Measurements from ENCODE around the gene DNAH5.
A peak's percentile ranks its signal among the peaks of the same experiment; 100 is the strongest.

DNAH5 gene

GRCh38 chr5:13664377-13664776 lies 280.1 kb downstream of the DNAH5 start:
- TF ChIP-seq CTCF (IDR thresholded peaks at IDR 0.05; ENCODE audit: low read depth, low read length): no peak
- in situ Hi-C loops (cut with HindIII; ENCODE audit: low sequenced_read_pairs): no loop called here
- peak; percentile 90 for DNase-seq (ENCODE audit: low read depth, low spot score)
- no peak overlapping the region for H3K4me3 ChIP-seq (ENCODE audit: low read depth, low read length)

GRCh38 chr5:13662626-13663025 lies 281.9 kb downstream of the DNAH5 start:
- no peak for TF ChIP-seq CTCF (IDR thresholded peaks at IDR 0.05; ENCODE audit: low read depth, low read length)
- H3K4me3 ChIP-seq (ENCODE audit: low read depth, low read length): no peak overlapping the region
- in situ Hi-C loops (cut with HindIII; ENCODE audit: low sequenced_read_pairs): no loop called here
- no peak for DNase-seq (ENCODE audit: low read depth, low spot score)

GRCh38 chr5:13661272-13661671 lies 283.2 kb downstream of the DNAH5 start:
- no peak for TF ChIP-seq CTCF (IDR thresholded peaks at IDR 0.05; ENCODE audit: low read depth, low read length)
- no peak overlapping the region for H3K4me3 ChIP-seq (ENCODE audit: low read depth, low read length)
- in situ Hi-C loops (cut with HindIII; ENCODE audit: low sequenced_read_pairs): no loop called here
- no peak for DNase-seq (ENCODE audit: low read depth, low spot score)

GRCh38 chr5:13660072-13660471 lies 284.4 kb downstream of the DNAH5 start:
- DNase-seq (ENCODE audit: low read depth, low spot score): peak; percentile 41
- H3K4me3 ChIP-seq (ENCODE audit: low read depth, low read length): no peak overlapping the region
- in situ Hi-C loops (cut with HindIII; ENCODE audit: low sequenced_read_pairs): no loop called here
- TF ChIP-seq CTCF (IDR thresholded peaks at IDR 0.05; ENCODE audit: low read depth, low read length): peak; percentile 10

GRCh38 chr5:13659391-13659790 lies 285.1 kb downstream of the DNAH5 start:
- in situ Hi-C loops (cut with HindIII; ENCODE audit: low sequenced_read_pairs): no loop called here
- H3K4me3 ChIP-seq (ENCODE audit: low read depth, low read length): no peak overlapping the region
- DNase-seq (ENCODE audit: low read depth, low spot score): peak; percentile 32
- no peak for TF ChIP-seq CTCF (IDR thresholded peaks at IDR 0.05; ENCODE audit: low read depth, low read length)

- no peak for DNase-seq (ENCODE audit: low read depth, low spot score)
- H3K4me3 ChIP-seq (ENCODE audit: low read depth, low read length): no peak overlapping the region
- TF ChIP-seq CTCF (IDR thresholded peaks at IDR 0.05; ENCODE audit: low read depth, low read length): no peak
- in situ Hi-C loops (cut with HindIII; ENCODE audit: low sequenced_read_pairs): no loop called here
Measured at GRCh38 chr5:13658761-13659160, 285.7 kb downstream of the DNAH5 start.

- in situ Hi-C loops (cut with HindIII; ENCODE audit: low sequenced_read_pairs): no loop called here
- DNase-seq (ENCODE audit: low read depth, low spot score): no peak
- H3K4me3 ChIP-seq (ENCODE audit: low read depth, low read length): no peak overlapping the region
- TF ChIP-seq CTCF (IDR thresholded peaks at IDR 0.05; ENCODE audit: low read depth, low read length): no peak
Measured at GRCh38 chr5:13658152-13658551, 286.3 kb downstream of the DNAH5 start.
